NCI-H2081 (cell line): Measurements from ENCODE around the gene RHOG.
"Not testable (repeated sequence)": the region's sequence is repeated elsewhere in the genome, so short reads cannot be mapped to it uniquely, and the experiment has no call there.

Experiments
- DNase-seq, 2 experiments: peaks; one replicate each; lab custom pipeline; 2025; lab: John Stamatoyannopoulos, UW

The RHOG gene

DNA sequence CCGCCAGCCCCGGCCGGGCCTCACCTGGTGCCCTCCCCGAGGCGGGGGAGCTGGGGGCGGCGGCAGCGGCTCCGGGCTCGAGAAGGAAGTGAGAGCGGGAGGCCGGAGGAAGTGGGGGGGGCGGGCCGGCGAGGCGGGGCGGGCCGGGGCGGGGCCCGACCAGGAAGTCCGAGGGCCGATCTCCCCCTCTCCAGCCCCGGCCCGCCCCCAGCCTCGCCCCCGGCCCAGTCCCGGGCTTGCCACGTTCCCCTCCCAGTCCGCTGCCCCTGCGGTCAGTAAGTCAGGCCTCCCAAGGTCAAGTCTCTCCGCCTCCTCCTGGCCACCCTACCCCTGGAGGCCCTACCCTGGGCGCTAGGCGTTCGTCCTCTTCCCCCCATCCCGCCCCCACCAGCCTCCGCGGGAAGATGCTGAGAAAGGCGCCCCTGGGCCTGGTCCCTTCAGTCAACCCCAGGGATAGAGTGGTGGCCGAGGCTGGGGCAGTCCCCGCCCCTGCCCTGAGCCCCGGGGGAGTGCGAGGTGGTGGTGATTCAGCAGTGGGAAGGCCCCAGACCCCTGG, at the start of gene RHOG:
TSS of gene RHOG (minus strand) at position 90 of the 556 bp plus-strand sequence. CDS start 12,821 bp downstream, outside the sequence.
- peak; percentile 51 to 53 for DNase-seq

GRCh38 chr11:3890014-3890413, 49.3 kb upstream of the RHOG start:
- no peak for DNase-seq

GRCh38 chr11:3888876-3889275, 48.1 kb upstream of the RHOG start:
- no peak for DNase-seq

DNA sequence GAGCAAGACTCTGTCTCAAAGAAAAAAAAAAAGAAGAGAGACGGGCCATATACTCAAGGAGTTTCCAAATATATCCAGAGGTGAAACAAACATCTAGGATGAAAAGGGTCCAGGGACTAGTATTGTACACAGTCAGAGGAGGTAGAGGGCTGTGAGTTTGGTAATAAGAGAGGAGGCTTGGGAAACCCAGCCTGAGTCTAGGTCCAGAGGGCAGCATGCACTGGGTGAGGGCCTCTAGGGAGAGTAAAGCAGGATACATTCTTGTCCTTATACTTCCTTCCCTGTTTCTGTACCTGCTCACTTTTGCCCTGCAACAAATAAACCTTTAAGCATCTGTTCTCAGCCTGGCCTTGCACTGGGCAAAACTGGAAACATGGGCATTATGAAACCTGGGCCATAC, 46.2 kb upstream of the RHOG start:
- no peak for DNase-seq

GRCh38 chr11:3885855-3886254, 45.1 kb upstream of the RHOG start:
- DNase-seq, result no peak

GRCh38 chr11:3882655-3883054, 41.9 kb upstream of the RHOG start:
- DNase-seq, result no peak

DNA sequence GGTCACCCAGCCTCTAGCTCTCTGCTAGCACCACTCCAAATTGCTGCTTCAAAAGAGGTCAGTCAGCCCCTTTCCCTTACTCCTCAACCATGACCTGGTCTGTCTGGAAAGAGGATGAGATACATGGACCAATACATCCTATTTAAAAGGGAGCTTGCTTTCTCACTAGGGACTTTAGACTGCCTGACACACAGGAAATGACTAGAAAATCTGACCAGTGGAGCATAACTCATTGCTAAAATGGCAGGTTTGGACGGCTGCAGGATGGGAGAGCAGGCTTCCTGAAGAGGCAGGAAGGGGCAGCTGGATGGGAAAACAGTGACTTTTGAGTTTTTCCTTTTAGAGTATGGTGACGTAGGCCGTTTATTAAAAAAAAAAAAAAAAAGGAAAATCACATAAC, 40.0 kb upstream of the RHOG start:
- peak in 1 of 2 experiments; percentile 38 for DNase-seq

- DNase-seq, result no peak
Measured at GRCh38 chr11:3879967-3880542, 39.3 kb upstream of the RHOG start.

DNA sequence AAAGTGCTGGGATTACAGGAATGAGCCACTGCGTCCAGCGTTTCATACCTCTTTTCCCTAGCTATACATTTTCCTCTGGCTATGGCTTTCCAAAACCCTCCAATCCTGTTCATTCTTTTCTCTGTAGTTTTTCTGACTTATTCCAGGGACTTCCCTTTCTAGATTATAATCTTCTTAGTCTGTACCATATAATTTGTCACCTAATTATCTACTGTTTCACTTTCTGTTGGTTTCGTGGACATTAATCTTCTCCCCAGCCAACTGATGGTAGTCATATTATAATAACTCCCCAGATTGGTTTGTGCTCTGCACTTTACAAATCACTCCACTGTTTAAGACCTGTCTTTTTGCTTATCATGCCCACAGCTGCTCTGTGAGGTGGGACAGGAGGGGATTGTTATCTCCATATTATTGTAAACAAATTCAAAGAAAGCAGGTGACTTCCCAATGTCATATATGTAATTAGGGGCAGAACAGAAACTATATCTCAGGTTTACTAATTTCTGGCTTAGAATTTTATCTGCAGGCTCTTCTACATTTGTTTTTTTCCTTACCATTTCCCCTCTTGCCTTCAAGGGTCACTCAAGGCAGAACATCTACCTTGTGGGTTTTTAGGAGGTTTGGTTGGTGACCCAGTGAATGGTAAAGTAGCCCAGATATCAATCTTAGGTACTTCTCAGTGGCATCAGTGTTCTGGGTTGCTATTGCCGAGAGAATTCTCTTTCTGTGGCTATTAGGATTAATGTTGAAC, 38.6 kb upstream of the RHOG start:
- DNase-seq, result no peak

GRCh38 chr11:3878258-3878584, 37.5 kb upstream of the RHOG start:
- DNase-seq, result no peak

- DNase-seq, result no peak
Measured at GRCh38 chr11:3877364-3878257, 36.9 kb upstream of the RHOG start.

DNA sequence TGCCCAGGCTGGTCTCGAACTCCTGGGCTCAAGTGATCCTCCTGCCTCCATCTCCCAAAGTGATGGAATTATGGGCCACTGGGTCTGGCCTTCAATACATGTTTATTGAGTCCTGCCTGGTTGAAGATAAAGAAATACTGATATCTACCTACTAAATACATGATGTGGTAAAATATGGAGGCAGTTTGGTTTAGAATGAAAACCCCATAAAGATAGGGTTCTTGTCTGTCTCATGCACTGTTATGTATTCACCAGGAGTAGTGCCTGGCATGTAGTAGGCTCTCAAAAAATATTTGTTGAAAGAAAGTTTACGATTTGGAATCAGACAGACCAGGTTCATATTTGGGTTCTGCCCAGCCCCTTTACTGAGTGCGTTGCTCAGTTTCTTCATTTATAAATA, 35.9 kb upstream of the RHOG start:
- DNase-seq, result no peak

- DNase-seq, result no peak
Measured at GRCh38 chr11:3873712-3874349, 33.1 kb upstream of the RHOG start.

- no peak for DNase-seq
Measured at GRCh38 chr11:3867209-3868091, 26.7 kb upstream of the RHOG start.

GRCh38 chr11:3866836-3867208, 26.1 kb upstream of the RHOG start:
- DNase-seq, result no peak

DNA sequence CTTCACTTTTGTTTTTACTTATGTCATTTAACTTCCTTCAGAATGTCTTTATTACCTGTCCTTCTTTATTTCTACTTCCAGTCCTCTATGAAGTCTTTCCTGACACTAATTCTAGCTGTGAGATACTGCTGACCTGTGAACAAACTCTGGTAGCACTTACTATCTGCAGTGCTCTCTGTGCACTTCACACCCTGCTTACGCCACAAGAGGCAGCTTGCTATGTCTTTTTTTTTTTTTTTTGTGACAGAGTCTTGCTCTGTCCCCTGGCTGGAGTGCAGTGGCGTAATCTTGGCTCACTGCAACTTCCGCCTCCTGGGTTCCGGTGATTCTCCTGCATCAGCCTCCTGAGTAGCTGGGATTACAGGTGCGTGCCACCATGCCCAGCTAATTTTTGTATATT, 25.4 kb upstream of the RHOG start:
- DNase-seq, result no peak

GRCh38 chr11:3865388-3866193, 24.8 kb upstream of the RHOG start:
- DNase-seq, result no peak

DNA sequence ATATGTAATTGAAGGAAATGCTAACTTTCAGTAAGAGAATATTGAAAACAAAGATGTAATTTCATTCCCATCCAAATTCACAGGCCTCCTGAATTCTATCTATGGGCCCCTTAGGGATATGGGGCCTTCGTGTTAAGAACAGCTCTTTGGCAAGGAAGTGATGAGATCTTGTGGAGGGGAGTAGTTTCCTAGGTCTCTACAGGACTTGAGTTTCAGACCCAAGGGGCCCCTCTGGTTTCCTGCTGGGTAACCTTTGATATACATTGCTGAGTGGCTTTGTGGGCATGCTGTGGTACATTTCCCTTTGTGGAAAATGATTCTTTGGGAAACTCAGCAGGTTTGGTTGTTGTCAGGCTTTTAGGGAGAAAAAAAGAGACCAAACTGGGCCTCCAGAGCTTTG, 20.9 kb upstream of the RHOG start:
- no peak for DNase-seq

GRCh38 chr11:3860898-3861393, 20.2 kb upstream of the RHOG start:
- not testable (repeated sequence) for DNase-seq

- DNase-seq, result no peak
Measured at GRCh38 chr11:3860375-3860774, 19.6 kb upstream of the RHOG start.
